TTC549 (cell line): ENCODE data around the gene HSPA1L.
"Not testable (repeated sequence)": the region's sequence is repeated elsewhere in the genome, so short reads cannot be mapped to it uniquely, and the experiment has no call there.

Experiments used
- FAIRE-seq: peaks from 2 replicates; lab custom pipeline; 2012; peaks lifted over from hg19 to GRCh38; lab: Jason Lieb, UNC

HSPA1L gene

DNA sequence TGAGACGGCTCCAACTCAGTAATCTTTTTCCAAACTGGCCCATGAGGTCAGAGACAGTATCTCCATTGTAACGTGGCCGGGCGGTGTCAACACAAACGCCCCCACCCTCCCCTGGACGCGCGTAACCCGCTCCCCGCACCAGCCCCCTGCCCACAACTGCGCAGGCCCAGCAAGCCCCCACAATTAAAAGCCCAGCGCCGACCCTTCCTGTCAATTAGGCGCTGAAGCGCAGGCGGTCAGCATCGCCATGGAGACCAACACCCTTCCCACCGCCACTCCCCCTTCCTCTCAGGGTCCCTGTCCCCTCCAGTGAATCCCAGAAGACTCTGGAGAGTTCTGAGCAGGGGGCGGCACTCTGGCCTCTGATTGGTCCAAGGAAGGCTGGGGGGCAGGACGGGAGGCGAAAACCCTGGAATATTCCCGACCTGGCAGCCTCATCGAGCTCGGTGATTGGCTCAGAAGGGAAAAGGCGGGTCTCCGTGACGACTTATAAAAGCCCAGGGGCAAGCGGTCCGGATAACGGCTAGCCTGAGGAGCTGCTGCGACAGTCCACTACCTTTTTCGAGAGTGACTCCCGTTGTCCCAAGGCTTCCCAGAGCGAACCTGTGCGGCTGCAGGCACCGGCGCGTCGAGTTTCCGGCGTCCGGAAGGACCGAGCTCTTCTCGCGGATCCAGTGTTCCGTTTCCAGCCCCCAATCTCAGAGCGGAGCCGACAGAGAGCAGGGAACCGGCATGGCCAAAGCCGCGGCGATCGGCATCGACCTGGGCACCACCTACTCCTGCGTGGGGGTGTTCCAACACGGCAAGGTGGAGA, at the start of gene HSPA1L, which contains the start of gene HSPA1A:
TSS of gene HSPA1L (minus strand) at position 259 of the 814 bp plus-strand sequence. CDS start 3,311 bp downstream, outside the sequence.
TSS of gene HSPA1A (plus strand) at position 519 of the 814 bp plus-strand sequence. CDS start at position 733, 214 bp downstream.
- no peak for FAIRE-seq

DNA sequence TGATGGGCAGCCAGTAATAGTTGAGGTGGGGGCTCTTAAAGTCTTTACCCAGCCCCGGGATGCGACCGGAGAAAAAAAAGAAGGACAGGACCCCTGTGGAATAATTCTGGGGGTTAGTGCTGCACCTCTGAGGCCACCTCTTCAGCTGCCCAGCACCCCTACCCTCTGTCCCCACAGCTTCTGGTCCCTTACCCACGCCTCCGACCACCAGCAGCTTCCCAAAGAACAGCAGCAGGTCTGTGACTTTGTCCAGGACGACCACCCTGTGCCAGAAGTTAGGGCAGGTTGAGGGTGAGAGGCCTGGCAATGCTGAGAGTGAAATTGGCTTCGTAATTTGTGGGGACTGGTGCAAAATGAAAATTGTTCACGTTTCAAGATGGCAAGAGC, 49.7 kb upstream of the HSPA1L start:
- FAIRE-seq, result no peak

DNA sequence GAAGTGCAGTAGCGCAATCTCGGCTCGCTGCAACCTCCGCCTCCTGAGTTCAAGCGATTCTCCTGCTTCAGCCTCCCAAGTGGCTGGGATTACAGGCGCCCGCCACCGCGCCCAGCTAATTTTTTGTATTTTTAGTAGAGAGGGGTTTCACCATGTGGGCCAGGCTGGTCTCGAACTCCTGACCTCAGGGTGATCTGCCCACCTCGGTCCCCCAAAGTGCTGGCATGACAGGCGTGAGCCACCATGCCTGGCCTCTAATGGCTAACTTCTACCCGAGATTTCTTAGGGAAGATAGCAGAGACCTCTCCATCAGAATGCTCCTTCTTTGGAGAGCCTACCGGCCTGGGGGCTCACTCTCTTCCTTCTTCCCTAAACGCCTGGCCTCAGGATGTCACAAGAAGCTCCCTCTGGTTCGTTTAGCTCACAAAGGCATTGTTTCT, 49.1 kb upstream of the HSPA1L start:
- not testable (repeated sequence) for FAIRE-seq

DNA sequence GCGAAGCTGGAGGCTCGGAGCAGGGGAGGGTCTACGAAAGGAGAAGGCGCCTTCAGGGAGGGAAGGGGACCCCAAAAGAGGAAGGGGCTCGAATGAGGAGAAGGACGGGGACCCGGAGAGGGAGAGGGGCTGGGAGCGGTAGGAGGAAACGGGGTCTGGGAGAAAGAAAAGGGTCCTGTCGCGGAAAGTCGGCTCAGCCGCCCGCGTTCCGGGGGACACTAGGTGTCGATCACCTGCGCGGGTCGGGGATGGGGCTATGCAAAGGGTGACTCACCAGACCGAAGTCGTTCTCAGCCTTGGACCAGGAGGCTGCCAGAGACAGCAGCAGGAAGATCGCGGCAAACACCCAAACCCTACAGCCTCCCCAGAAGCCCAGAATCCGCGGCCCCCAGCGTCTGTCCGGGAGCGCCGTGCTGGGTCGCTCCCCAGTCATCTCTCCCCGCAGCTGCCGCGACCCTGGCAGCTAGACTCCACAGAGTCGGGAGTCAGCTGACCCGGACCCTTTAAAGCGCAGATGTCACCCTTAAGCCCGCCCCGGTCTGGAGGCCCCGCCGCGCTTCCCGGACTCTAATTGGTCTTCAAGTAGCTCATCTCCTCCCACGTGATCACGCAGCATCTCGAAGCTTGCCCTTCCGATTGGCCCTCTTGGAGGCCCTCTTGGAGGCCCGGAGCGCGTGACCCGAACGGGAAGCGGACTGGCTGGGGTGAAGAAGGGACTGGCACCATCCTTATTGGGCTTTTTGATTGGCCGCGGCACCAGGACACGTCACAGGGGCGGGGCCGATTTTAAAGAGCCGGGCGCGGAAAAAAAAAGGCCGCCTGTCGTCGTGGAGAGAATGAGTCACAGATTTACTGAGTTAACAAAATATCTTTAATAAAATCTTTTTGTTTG, 47.5 kb upstream of the HSPA1L start, which contains the start of gene NEU1:
TSS of gene NEU1 (minus strand) at position 478 of the 892 bp plus-strand sequence. CDS start at position 433, 45 bp downstream.
- peak; percentile 97 for FAIRE-seq

DNA sequence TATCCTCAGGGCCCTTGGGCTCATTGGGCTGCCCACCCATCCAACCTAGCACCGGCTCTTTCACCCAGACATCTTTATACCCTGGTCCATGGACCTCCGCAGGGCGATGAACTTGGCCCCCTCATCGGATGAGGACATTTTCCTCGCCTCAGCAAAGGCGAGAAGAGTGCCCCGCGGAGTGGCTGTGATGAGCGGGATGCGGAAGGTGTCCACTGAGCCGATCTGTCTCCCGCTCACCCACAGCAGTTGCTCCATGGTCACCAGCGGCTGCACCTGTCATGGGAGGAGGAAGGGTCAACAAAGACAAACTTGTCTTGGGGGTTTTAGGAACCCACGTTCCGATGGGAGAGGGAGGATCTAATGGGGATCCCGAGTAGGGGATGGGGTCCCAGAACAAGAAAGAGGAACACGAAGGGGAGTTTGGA, 46.8 kb upstream of the HSPA1L start:
- FAIRE-seq, result no peak

DNA sequence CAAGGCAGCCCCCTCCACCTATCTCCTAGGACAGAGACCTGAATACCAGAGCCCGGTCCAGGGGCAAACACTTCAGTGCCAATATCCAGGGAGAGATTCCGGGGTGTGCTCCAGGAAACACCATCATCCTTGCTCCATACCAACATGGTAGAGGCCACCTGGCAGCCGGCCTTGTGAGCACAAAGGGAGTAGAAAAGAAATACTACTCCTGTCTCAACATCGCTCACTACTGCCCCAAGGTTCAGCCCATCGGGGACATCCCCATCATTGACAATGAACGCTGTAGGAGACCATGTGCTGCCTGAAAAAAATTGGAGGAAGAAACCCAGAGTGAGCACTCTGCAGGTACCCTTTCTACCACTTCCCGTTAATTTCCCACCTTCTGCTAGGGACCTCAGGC, 46.1 kb upstream of the HSPA1L start:
- no peak for FAIRE-seq

DNA sequence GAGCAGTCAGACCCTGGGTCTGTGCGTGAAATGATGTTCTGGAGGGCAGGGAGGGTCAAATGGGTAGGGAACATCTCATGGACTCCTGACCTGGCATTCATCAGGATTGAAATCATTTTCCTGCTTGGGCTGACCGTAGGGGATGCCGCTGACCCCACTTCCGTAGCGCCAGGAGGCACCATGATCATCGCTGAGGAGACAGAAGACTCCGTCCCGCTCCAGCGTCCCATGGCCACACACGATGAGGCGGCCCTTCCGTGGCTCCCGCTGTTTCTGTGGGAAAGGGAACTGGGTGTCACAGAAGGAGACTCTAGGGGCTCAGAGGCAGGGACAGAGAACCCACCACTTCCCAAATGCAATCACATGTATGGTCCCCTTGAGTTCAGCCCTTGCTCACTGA, 45.3 kb upstream of the HSPA1L start:
- FAIRE-seq, result no peak

DNA sequence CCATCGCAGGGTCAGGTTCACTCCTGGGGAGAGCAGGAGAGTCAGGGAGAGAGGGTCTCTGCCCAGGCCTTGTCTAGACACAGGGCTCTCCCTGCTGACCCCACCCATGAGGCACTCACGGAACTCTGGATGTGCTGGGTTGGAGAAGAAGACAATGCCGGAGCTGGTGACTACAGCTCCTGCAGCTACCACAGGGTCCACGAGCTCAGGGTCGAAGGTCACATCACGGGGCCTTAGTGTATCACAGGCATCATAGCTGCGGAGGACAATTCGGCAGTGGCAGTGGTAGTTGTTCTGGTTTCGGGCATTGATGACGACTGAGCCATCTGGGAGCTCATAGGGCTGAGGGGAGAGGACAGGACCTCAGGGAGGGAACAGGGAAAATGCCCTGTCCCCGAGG, 44.8 kb upstream of the HSPA1L start:
- no peak for FAIRE-seq

DNA sequence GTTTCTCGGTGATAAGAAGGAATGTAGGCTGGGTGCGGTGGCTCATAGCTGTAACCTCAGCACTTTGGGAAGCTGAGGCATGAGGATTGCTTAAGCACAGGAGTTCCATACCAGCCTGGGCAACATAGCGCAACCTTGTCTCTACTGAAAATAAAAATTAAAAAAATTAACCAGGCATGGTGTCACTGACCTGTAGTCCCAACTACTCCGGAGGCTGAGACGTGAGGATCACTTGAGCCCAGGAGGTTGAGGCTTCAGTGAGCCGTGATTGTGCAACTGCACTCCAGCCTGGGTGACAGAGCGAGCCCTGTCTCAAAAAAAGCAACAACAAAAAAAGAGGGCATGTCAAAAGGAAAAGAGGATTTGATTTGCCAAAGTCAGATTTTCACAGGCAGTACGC, 43.6 kb upstream of the HSPA1L start:
- no peak for FAIRE-seq

DNA sequence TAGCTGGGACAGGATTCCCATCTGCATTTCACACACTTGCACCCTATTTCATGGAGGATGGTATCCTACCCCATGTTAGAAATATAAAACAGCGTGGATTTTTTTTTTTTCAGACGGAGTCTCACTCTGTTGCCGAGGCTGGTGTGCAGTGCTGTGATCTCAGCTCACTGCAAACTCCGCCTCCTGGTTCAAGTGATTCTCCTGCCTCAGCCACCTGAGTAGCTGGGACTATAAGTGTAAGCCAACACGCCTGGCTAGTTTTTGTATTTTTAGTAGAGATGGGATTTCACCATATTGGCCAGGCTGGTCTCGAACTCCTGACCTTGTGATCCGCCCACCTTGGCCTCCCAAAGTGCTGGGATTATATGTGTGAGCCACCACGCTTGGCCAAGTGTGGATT, 42.7 kb upstream of the HSPA1L start:
- not testable (repeated sequence) for FAIRE-seq

DNA sequence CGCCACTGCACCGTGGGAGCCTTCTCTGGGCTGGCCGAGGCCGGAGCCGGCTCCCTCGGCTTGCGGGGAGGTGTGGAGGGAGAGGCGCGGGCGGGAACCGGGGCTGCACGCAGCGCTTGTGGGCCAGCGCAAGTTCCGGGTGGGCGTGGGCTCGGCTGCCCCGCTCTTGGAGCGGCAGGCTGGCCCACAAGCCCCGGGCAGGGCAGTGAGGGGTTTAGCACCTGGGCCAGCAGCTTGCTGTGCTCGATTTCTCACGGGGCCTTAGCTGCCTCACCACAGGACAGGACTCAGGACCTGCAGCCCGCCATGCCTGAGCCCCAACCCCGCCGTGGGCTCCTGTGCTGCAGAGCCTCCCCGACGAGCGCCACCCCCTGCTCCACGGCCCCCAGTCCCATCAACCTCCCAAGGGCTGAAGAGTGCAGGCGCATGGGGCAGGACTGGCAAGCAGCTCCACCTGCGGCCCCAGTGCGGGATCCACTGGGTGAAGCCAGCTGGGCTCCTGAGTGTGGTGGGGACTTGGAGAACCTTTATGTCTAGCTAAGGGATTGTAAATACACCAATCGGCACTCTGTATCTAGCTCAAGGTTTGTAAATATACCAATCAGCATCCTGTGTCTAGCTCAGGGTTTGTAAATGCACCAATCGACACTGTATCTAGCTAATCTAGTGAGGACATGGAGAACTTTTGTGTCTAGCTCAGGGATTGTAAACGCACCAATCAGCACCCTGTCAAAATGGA, 37.1 kb upstream of the HSPA1L start:
- not testable (repeated sequence) for FAIRE-seq

DNA sequence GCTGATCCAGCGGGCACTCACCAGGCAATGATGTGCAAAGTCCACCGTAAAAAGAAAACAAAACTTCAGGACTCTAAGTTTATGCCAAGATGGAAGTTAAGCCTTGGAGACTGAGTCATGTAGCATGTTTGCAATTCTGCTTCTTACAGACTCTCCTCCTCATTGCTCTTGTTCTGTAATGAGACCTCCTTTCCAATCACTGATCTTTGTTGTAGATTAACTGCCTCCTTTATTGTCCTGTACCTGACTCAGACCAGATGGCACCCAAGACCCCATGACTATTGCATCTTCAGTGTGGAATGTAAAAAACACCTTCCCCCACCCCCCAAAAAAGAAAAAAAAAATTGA, 36.4 kb upstream of the HSPA1L start:
- no peak for FAIRE-seq

DNA sequence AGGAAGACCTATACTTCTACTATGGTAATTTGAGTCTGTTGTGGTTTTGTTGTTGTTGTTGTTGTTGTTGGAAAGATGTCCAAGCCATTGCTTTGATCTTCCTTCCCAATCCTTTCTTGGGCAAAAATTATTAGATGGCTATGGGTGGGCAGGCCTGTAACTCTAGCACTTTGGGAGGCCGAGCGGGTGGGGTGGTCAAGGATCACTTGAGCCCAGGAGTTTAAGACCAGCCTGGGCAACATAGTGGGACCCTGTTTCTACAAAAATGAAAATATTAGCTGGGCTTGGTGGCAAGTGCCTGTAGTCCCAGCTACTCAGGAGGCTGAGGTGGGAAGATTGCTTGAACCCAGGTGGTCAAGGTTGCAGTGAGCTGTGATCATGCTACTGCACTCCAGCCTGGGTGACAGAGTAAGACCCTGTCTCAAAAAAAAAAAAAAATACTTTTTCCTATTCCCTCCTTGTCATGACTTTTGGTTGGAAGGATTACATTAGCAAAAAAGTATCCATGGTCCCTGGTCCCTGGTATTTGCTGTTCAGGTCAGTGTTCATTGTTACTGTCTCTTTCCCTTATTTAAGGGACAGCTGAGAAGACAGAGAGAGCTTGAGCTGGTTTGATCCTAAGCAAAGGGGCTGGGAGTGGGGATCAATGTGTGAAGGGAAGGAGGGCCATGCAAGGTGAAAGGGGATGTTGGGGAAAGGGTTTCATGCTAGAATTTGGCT, 35.8 kb upstream of the HSPA1L start:
- no peak for FAIRE-seq

DNA sequence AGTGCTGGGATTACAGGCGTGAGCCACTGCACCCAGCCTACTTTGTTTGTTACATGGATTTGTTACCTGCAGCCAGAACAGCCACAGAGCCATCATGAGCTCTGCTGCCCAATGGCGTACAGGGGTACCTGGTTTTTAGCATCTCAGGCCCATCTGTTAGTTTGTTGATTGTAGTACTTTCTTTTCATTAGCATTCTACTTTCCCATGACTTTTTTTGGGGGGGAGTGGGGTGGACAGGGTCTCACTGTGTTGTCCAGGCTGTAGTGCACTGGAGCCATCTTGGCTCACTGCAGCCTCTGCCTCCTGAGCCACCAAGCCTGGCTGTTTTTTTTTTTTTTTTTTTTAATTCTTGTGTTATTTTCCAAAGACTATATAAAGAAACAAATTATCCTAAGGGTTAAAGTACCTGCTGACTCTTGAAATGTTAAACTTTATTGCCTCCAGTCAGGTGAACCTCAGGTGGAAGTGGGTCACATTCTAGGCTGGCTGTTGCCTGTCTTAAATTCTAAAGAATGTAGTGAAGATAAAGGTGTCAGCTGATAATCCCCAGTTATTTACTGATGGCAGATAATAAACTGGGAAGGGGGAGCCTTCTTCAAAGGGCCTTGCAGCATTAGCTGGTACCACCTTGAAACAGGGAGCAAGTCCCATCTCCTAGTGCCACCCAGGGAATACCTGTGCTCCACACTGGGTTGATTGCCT, 32.3 kb upstream of the HSPA1L start:
- no peak for FAIRE-seq

DNA sequence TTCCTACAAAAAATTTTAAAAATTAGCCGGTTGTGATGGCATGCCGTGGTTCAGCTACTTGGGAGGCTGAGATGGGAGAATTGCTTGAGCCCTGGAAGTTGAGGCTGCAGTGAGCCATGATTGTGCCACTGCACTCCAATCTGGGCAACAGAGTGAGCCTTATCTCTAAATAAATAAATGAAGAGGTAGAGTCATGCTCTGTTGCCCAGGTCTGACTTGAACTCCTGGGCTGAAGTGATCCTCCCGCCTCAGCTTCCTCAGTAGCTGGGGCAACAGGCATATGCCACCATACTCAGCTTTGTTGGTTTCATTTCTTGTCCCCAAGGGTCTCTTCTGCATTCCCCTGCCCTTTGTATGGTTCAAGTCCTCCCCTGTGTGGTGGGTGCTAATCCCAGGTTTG, 29.4 kb upstream of the HSPA1L start:
- no peak for FAIRE-seq

DNA sequence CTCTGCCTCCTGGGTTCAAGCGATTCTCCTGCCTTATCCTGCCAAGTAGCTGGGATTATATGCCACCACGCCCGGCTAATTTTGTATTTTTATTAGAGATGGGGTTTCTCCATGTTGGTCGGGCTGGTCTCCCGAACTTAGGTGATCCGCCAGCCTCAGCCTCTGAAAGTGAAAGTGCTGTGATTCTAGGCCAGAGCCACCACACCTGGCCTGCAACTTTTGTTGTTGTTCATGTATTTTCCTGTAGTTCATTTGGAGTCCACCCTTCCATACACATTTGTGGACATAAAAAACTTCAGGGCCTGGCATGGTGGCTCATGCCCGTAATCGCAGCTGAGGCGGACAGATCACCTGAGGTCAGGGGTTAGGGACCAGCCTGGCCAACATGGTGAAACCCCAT, 27.0 kb upstream of the HSPA1L start:
- no peak for FAIRE-seq

DNA sequence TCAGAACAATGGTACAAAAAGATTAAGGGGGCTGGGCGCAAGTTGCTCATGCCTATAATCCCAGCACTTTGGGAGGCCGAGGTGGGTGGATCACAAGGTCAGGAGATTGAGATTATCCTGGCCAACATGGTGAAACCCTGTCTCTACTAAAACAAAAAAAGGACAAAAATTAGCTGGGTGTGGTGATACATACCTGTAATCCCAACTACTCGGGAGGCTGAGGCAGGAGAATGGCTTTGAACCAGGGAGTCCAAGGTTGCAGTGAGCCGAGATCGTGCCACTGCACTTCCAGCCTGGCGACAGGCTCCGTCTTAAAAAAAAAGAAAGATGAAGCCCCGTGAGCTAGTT, 24.7 kb upstream of the HSPA1L start:
- not testable (repeated sequence) for FAIRE-seq

DNA sequence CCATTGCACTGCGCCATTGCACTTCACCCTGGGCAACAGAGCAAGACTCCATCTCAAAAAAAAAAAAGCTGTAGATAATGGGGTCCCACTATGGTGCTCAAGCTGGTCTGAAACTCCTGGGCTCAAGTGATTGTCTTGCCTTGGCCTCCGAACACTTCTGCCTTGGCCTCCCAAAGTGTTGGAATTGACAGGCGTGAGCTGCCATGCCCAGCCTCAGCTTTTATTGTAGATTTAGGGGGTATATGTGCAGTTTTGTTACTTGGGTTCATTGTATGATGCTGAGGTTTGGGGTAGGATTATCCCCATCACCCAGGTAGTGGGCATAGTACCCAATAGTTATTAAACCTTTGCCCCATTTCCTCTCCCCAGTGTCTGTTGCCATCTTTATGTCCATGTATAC, 23.9 kb upstream of the HSPA1L start:
- no peak for FAIRE-seq

DNA sequence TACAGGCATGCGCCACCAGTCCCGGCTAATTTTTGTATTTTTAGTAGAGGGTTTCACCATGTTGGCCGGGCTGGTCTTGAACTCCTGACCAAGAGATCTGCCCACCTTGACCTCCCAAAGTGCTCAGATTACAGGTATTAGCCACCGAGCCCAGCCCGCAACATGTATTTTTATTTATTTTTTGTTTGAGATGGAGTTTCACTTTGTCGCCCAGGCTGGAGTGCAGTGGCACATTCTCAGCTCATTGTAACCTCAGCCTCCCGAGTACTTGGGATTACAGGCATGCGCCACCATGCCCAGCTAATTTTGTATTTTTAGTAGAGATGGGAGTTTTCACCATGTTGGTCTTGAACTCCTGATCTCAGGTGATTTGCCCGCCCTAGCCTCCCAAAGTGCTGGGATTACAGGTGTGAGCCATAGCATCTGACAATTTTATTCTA, 23.1 kb upstream of the HSPA1L start:
- FAIRE-seq, result not testable (repeated sequence)

DNA sequence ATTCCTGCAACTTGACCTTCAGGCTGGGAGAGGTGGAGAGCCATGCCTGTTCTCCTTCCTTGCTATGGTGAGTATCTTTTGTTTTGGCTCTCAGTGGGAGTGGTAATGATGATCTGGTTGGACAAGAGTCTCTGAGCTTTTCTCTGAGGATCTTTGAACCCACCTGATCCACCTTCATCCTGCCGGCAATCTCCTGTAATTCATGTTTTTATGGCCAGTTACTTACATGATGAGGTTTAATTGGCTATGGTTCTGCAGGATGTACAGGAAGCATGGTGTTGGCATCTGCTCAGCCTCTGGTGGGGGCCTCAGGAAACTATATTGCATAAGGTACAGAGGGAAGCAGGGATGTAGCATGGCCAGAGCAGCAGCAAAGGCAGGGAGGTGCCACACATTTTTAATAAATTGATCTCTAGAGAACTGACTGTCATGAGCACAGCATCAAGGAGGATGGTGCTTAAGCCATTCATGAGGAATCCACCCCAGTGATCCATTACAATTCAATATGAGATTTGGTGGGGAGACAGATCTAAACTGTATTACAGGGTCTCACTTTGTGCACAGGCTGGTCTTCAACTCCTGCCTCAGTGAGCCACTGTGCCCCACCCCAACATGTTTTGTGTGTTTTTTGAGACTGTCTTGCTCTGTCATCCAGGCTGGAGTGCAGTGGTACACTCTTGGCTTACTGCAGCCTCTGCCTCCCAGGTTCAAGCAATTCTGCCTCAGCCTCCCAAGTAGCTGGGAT, 22.5 kb upstream of the HSPA1L start:
- no peak for FAIRE-seq
